HCT116 (cell line): Measurements from ENCODE around the gene CEP170B. TPM values are rescaled to one million over a fixed set of nuclear protein-coding genes. Genes with fewer than 3 reads are reported as not detected.

Source experiments
- ATAC-seq: fragments of 200-7000 bp; cut with Tn5 transposase; 2 replicates; pipeline ENCODE4 v1.9.1; 2020; ENCODE audit warnings: mild to moderate bottlenecking, moderate library complexity
- BruUV-seq: library from RNA; stranded (reverse); fragments of 400-500 nt; replicated peaks from 2 replicates; lab custom pipeline; 2021; lab: Mats Ljungman, UMichigan
- CTCF ChIA-PET: fragments of 300-600 bp; sonication (Branson Sonifier 250); formaldehyde crosslinking; loops from one replicate; lab custom pipeline; 2021; ENCODE audit warnings: antibody characterized with exemption; lab: Charles Lee
- POLR2A ChIA-PET: fragments of 300-600, 350-600 bp; sonication (Branson Sonifier 250); formaldehyde crosslinking; loops from one replicate; lab custom pipeline; 2021; ENCODE audit warnings: antibody characterized with exemption; lab: Charles Lee
- RAD21 ChIA-PET, 2 experiments: fragments of 300-600 bp; sonication (Branson Sonifier 250); formaldehyde crosslinking; loops; one replicate each; lab custom pipeline; 2023; ENCODE audit warnings: low total read pairs in 2 of 2; ENCODE audit not compliant: uncharacterized antibody in 2 of 2, unreplicated experiment in 2 of 2, low non-redundant PET in 1 of 2; lab: Charles Lee
- DNase-seq: peaks from one replicate; pipeline ENCODE4 v3.0.0-alpha.2; 2010; ENCODE audit warnings: low read depth, low spot score
- H2AFZ ChIP-seq: fragments of 200-600 bp; shearing (Covaris generic), sonication (generic); 2 replicates; pipeline ENCODE4 v1.6.1; 2017; ENCODE audit warnings: low read depth, mixed run types, mixed read lengths, antibody characterized with exemption, low read length; ENCODE audit not compliant: poor library complexity, severe bottlenecking
- H3K27ac ChIP-seq: 2 replicates; pipeline ENCODE4 v1.5.1; 2012; ENCODE audit warnings: low read depth, low read length
- H3K27me3 ChIP-seq: fragments of 200-600 bp; sonication (generic); 2 replicates; pipeline ENCODE4 v1.6.1; 2016; ENCODE audit warnings: mixed run types, low read length, mixed read lengths; ENCODE audit not compliant: insufficient read depth
- H3K36me3 ChIP-seq, 2 experiments: fragments of 200-500 bp in 1 of 2; fragments of 200-600 bp in 1 of 2; sonication (Bioruptor generic) in 1 of 2; sonication (generic) in 1 of 2; 2 replicates each; pipeline versions ENCODE4 v1.5.1 to v1.6.1; 2014 to 2016; ENCODE audit warnings: low read length in 2 of 2, inconsistent platforms in 1 of 2, mixed read lengths in 1 of 2, mixed run types in 1 of 2; ENCODE audit not compliant: insufficient read depth in 2 of 2, control insufficient read depth in 1 of 2
- H3K4me1 ChIP-seq, 2 experiments: fragments of 200-600 bp in 1 of 2; sonication (generic) in 1 of 2; 2 replicates each; pipeline versions ENCODE4 v1.5.1 to v1.6.1; 2012 to 2017; ENCODE audit warnings: low read length in 2 of 2, inconsistent platforms in 1 of 2, mild to moderate bottlenecking in 1 of 2, mixed read lengths in 1 of 2, mixed run types in 1 of 2, moderate library complexity in 1 of 2; ENCODE audit not compliant: insufficient read depth in 2 of 2, control insufficient read depth in 1 of 2
- H3K4me2 ChIP-seq: fragments of 200-600 bp; sonication (generic); 2 replicates; pipeline ENCODE4 v1.6.1; 2017; ENCODE audit warnings: mixed run types, low read length, mixed read lengths
- H3K4me3 ChIP-seq, 2 experiments: fragments of 200-600 bp in 1 of 2; sonication (generic) in 1 of 2; replicated peaks in 1 of 2; 2 replicates each; pipeline ENCODE4 v1.5.1; 2011 to 2016; ENCODE audit warnings: low read length in 2 of 2, control low read depth in 1 of 2, low read depth in 1 of 2, mild to moderate bottlenecking in 1 of 2, mixed read lengths in 1 of 2, mixed run types in 1 of 2
- H3K79me2 ChIP-seq: fragments of 200-600 bp; sonication (generic); 2 replicates; pipeline ENCODE4 v1.6.1; 2017; ENCODE audit warnings: mild to moderate bottlenecking, mixed run types, low read length, moderate library complexity, mixed read lengths; ENCODE audit not compliant: insufficient read depth
- H3K9ac ChIP-seq: fragments of 200-600 bp; sonication (generic); 2 replicates; pipeline ENCODE4 v1.6.1; 2016; ENCODE audit warnings: low read length, mixed read lengths
- H3K9me2 ChIP-seq: fragments of 200-600 bp; sonication (generic), shearing (Covaris generic); 2 replicates; pipeline ENCODE4 v1.6.1; 2017; ENCODE audit warnings: mixed run types, mild to moderate bottlenecking, moderate library complexity; ENCODE audit not compliant: insufficient read depth
- H3K9me3 ChIP-seq, 2 experiments: fragments of 200-500 bp in 1 of 2; fragments of 200-600 bp in 1 of 2; sonication (Bioruptor generic) in 1 of 2; sonication (generic) in 1 of 2; 2 replicates each; pipeline ENCODE4 v1.6.1; 2014 to 2017; ENCODE audit warnings: low read length in 2 of 2, mixed read lengths in 2 of 2, inconsistent platforms in 1 of 2, low read depth in 1 of 2, mild to moderate bottlenecking in 1 of 2, mixed run types in 1 of 2, moderate library complexity in 1 of 2; ENCODE audit not compliant: control insufficient read depth in 1 of 2, insufficient read depth in 1 of 2
- H4K20me1 ChIP-seq: fragments of 200-600 bp; sonication (generic), shearing (Covaris generic); 2 replicates; pipeline ENCODE4 v1.6.1; 2017; ENCODE audit warnings: mixed run types, mild to moderate bottlenecking, moderate library complexity; ENCODE audit not compliant: insufficient read depth
- CTCF ChIP-seq, 3 experiments: fragments of 200-600 bp in 1 of 3; sonication (generic) in 1 of 3; IDR thresholded peaks in 2 of 3; conservative IDR thresholded peaks in 1 of 3; 2 replicates each; pipeline ENCODE4 v1.5.1; 2012 to 2017; ENCODE audit warnings: low read depth in 2 of 3, low read length in 2 of 3, antibody characterized with exemption in 1 of 3, borderline replicate concordance in 1 of 3, control low read depth in 1 of 3, mild to moderate bottlenecking in 1 of 3, mixed read lengths in 1 of 3, mixed run types in 1 of 3, moderate library complexity in 1 of 3; ENCODE audit not compliant: insufficient read depth in 1 of 3
- EGR1 ChIP-seq: IDR thresholded peaks from 2 replicates; pipeline ENCODE4 v1.6.1; 2012; ENCODE audit warnings: low read depth
- EZH2 ChIP-seq: fragments of 200-600 bp; sonication (generic); IDR thresholded peaks from 2 replicates; pipeline ENCODE4 v1.6.1; 2017; ENCODE audit warnings: antibody characterized with exemption, mixed run types
- FOSL1 ChIP-seq: IDR thresholded peaks from 2 replicates; pipeline ENCODE4 v1.6.1; 2012; ENCODE audit warnings: low read depth
- JUND ChIP-seq: IDR thresholded peaks from 2 replicates; pipeline ENCODE4 v1.6.1; 2012
- MAX ChIP-seq: IDR thresholded peaks from 2 replicates; pipeline ENCODE4 v1.6.1; 2012
- POLR2A ChIP-seq: IDR thresholded peaks from 2 replicates; pipeline ENCODE4 v1.7.0; 2011; ENCODE audit warnings: borderline replicate concordance; ENCODE audit not compliant: insufficient read depth, insufficient read length; ENCODE audit errors: extremely low read depth
- POLR2AphosphoS5 ChIP-seq: IDR thresholded peaks from 2 replicates; pipeline ENCODE4 v1.6.1; 2011; ENCODE audit warnings: mild to moderate bottlenecking, low read depth, low read length, moderate library complexity
- RAD21 ChIP-seq: IDR thresholded peaks from 2 replicates; pipeline ENCODE4 v1.6.1; 2012; ENCODE audit warnings: low read depth, mild to moderate bottlenecking
- SIN3A ChIP-seq: IDR thresholded peaks from 2 replicates; pipeline ENCODE4 v1.6.1; 2012; ENCODE audit warnings: low read depth
- SRF ChIP-seq: IDR thresholded peaks from 2 replicates; pipeline ENCODE4 v1.6.1; 2012; ENCODE audit warnings: low read depth
- TCF7L2 ChIP-seq: IDR thresholded peaks from 2 replicates; pipeline ENCODE4 v1.7.0; 2011; ENCODE audit warnings: borderline replicate concordance, inconsistent platforms; ENCODE audit not compliant: insufficient read depth, insufficient read length; ENCODE audit errors: extremely low read depth
- ZBTB33 ChIP-seq: IDR thresholded peaks from 2 replicates; pipeline ENCODE4 v1.6.1; 2011; ENCODE audit warnings: mild to moderate bottlenecking, low read length, moderate library complexity; ENCODE audit not compliant: insufficient replicate concordance; ENCODE audit errors: extremely low read depth
- ZFX ChIP-seq: fragments of 450-650 bp; IDR thresholded peaks from 2 replicates; pipeline ENCODE4 v1.6.1; 2017
- ZNF274 ChIP-seq: fragments of 200-500 bp; sonication (Bioruptor generic); IDR thresholded peaks from 2 replicates; pipeline ENCODE4 v1.6.1; 2014; ENCODE audit warnings: mild to moderate bottlenecking, low read depth, low read length, inconsistent platforms
- intact Hi-C: fragments of 100-400 bp; cut with micrococcal nuclease; formaldehyde crosslinking; loops from 2 replicates; pipeline ENCODE4 v1.10.0; 2022
- total RNA-seq: library from RNA; stranded (reverse); gene quantifications from one replicate; pipeline ENCODE4 v1.2.1, GENCODE V29; 2021; ENCODE audit not compliant: unreplicated experiment
- TF ChIP-seq, protein P1 (sequence below): IDR thresholded peaks from 2 replicates; pipeline ENCODE4 v1.6.1; 2012

CEP170B gene
- total RNA-seq, 1 experiment from 2014 or later = 45.9 TPM

DNA sequence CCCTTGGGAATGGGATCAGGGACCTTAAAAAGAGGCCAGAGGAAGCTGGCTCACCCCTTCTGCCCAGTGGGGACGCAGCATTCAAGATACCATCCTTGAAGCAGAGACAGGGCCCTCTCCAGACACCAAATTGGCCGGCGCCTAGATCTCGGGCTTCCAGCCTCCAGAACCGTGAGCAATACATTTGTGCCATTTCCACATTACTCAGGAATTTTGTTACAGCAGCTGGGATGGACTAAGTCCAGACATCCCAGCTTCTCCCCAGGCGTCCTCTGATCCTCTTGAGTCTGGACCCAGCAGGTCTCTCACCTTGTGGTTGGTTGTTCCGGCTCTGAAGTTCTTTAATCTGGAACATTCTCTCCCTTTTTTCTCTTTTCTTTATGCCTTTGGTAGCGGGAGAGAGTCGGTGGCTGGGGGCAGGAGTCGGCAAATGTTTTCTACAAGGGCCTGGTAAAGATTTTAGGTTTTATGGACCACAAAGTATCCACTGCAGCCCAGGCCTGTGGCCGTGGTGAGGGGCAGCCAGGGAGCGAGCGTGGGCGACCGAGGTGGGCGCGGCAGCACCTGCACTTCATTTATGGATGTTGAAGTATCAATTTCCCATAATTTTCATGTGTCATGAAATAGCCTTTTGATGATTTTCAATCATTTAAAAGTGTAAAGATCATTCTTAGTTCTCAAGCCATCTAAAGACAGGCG is 4.8 kb downstream of the CEP170B start:
- Histone ChIP-seq H3K27ac (no peak overlapping the region), H3K9me2 (no peaks in the 10 kb centered on the region), H3K27me3 (no peaks in the 10 kb centered on the region), H3K79me2 (peaks cover 91% of the 10 kb centered on the region), H3K4me1 (peaks cover 9 to 11% of the 10 kb centered on the region in 2 experiments), H3K36me3 (0 out of 4 replicates have a peak, but pooled peaks cover 0 to 21% of the 10 kb centered on the region in 2 experiments), H3K9ac (no peak overlapping the region), H2AFZ (no peak overlapping the region), H3K4me2 (no peak overlapping the region), H3K4me3 (no peak overlapping the region), H3K9me3 (no peaks in the 10 kb centered on the region), H4K20me1 (no peaks in the 10 kb centered on the region)
- ChIA-PET POLR2A (no interaction called here), RAD21 (interaction anchor here in 1 of 2 experiments (1.5 kb wide), 1 partner anchor 101 kb away, joined by 4 read pairs; no protein-coding TSS in a partner anchor), CTCF (no interaction called here)
- DNase-seq (no peak), ATAC-seq (no peak)
- intact Hi-C loops = no loop called here
- no TSS peak for BruUV-seq
- no peak for TF ChIP-seq RAD21
- TF ChIP-seq CTCF (IDR thresholded peaks at IDR 0.05 in 2 of 3, conservative IDR thresholded peaks at IDR 0.05 in 1 of 3; ENCODE audit: borderline replicate concordance in 1 of 3, insufficient read depth in 1 of 3, low read depth in 2 of 3, low read length in 2 of 3) = no peak
- no peak for TF ChIP-seq SRF
- no peak for TF ChIP-seq SIN3A
- TF ChIP-seq FOSL1 = no peak
- no peak for TF ChIP-seq TCF7L2
- no peak for TF ChIP-seq EGR1
- TF ChIP-seq, protein P1, sequence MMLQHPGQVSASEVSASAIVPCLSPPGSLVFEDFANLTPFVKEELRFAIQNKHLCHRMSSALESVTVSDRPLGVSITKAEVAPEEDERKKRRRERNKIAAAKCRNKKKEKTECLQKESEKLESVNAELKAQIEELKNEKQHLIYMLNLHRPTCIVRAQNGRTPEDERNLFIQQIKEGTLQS = no peak
- no peak for TF ChIP-seq MAX
- TF ChIP-seq POLR2A = no peak
- TF ChIP-seq JUND = no peak
- TF ChIP-seq POLR2AphosphoS5 = no peak
- no peak for TF ChIP-seq EZH2
- no peak for TF ChIP-seq ZBTB33
- no peak for TF ChIP-seq ZFX
- TF ChIP-seq ZNF274 = no peak
- TF ChIP-seq, all 23 proteins: peak for 0
